Activated B cell treated with CpG ODN at 0.5 μM for 24 hours (primary cell): ENCODE measurements around the gene KCNK5. TPM values are rescaled to one million over a fixed set of nuclear protein-coding genes. Genes with fewer than 3 reads are reported as not detected.

Source experiments
- ATAC-seq: fragments of 200-7000 bp; cut with Tn5 transposase; one replicate; pipeline ENCODE4 v1.10.0; 2021; ENCODE audit warnings: low read depth, mild to moderate bottlenecking, moderate library complexity
- CTCF ChIA-PET: fragments of 350-600 bp; sonication (Branson Sonifier 250); formaldehyde crosslinking; loops from one replicate; lab custom pipeline; 2021; ENCODE audit warnings: antibody characterized with exemption; lab: Charles Lee
- POLR2A ChIA-PET: fragments of 350-600 bp; sonication (Branson Sonifier 250); formaldehyde crosslinking; loops from one replicate; lab custom pipeline; 2021; ENCODE audit warnings: antibody characterized with exemption; lab: Charles Lee
- DNase-seq: peaks from one replicate; pipeline ENCODE4 v3.0.0; 2022
- H3K27ac Mint-ChIP-seq: one replicate; pipeline ENCODE4 v1.8.0; 2020; ENCODE audit warnings: mixed read lengths
- H3K27me3 Mint-ChIP-seq: one replicate; pipeline ENCODE4 v1.8.0; 2021; ENCODE audit warnings: mixed read lengths
- H3K36me3 Mint-ChIP-seq: one replicate; pipeline ENCODE4 v1.8.0; 2021; ENCODE audit warnings: low read depth, mixed read lengths
- H3K4me1 Mint-ChIP-seq: one replicate; pipeline ENCODE4 v1.8.0; 2021; ENCODE audit warnings: mixed read lengths
- H3K4me3 Mint-ChIP-seq: one replicate; pipeline ENCODE4 v1.8.0; 2020; ENCODE audit warnings: mild to moderate bottlenecking, mixed read lengths
- H3K9me3 Mint-ChIP-seq: one replicate; pipeline ENCODE4 v1.8.0; 2020; ENCODE audit warnings: mixed read lengths
- CTCF ChIP-seq: fragments of 200-600 bp; IDR thresholded peaks from one replicate; pipeline ENCODE4 v1.8.0; 2022; ENCODE audit warnings: antibody characterized with exemption, mild to moderate bottlenecking
- intact Hi-C: fragments of 100-400 bp; cut with micrococcal nuclease; formaldehyde crosslinking; loops from one replicate; pipeline ENCODE4 v1.15.1; 2024
- total RNA-seq: library from RNA; stranded (reverse); gene quantifications from 2 replicates; pipeline ENCODE4 v1.2.3, GENCODE V29; 2022

KCNK5 gene
- total RNA-seq, 1 donor from 2014 or later: not detected

GRCh38 chr6:39266375-39266774, 37.1 kb upstream of the KCNK5 start:
- DNase-seq: no peak
- peaks cover 18% of the 10 kb centered on the region for H3K27me3 Mint-ChIP-seq
- H3K36me3 Mint-ChIP-seq: no peaks in the 10 kb centered on the region
- ChIA-PET POLR2A (no interaction called here), CTCF (no interaction called here)
- ATAC-seq: no peak
- H3K4me3 Mint-ChIP-seq: no peak overlapping the region
- intact Hi-C loops: no loop called here
- H3K9me3 Mint-ChIP-seq: no peaks in the 10 kb centered on the region
- H3K27ac Mint-ChIP-seq: no peak overlapping the region
- no peaks in the 10 kb centered on the region for H3K4me1 Mint-ChIP-seq
- no peak for TF ChIP-seq CTCF

GRCh38 chr6:39263303-39264037, 34.2 kb upstream of the KCNK5 start:
- CTCF ChIA-PET: no interaction called here
- H3K36me3 Mint-ChIP-seq: no peaks in the 10 kb centered on the region
- no peaks in the 10 kb centered on the region for H3K4me1 Mint-ChIP-seq
- TF ChIP-seq CTCF: no peak
- no peak overlapping the region for H3K4me3 Mint-ChIP-seq
- peaks cover 25% of the 10 kb centered on the region for H3K27me3 Mint-ChIP-seq
- no peak overlapping the region for H3K27ac Mint-ChIP-seq
- POLR2A ChIA-PET: no interaction called here
- DNase-seq (no peak), ATAC-seq (no peak)
- intact Hi-C loops: no loop called here
- H3K9me3 Mint-ChIP-seq: no peaks in the 10 kb centered on the region

GRCh38 chr6:39261751-39262150, 32.5 kb upstream of the KCNK5 start:
- no peak overlapping the region for H3K4me3 Mint-ChIP-seq
- peaks cover 26% of the 10 kb centered on the region for H3K27me3 Mint-ChIP-seq
- H3K27ac Mint-ChIP-seq: no peak overlapping the region
- CTCF ChIA-PET: no interaction called here
- POLR2A ChIA-PET: no interaction called here
- TF ChIP-seq CTCF: no peak
- no peaks in the 10 kb centered on the region for H3K4me1 Mint-ChIP-seq
- DNase-seq (no peak), ATAC-seq (no peak)
- no peaks in the 10 kb centered on the region for H3K9me3 Mint-ChIP-seq
- intact Hi-C loops: no loop called here
- no peaks in the 10 kb centered on the region for H3K36me3 Mint-ChIP-seq

GRCh38 chr6:39260953-39261352, 31.7 kb upstream of the KCNK5 start:
- no peak for ATAC-seq
- H3K36me3 Mint-ChIP-seq: no peaks in the 10 kb centered on the region
- ChIA-PET POLR2A (no interaction called here), CTCF (no interaction called here)
- no peaks in the 10 kb centered on the region for H3K9me3 Mint-ChIP-seq
- no peak for DNase-seq
- no peak for TF ChIP-seq CTCF
- no peaks in the 10 kb centered on the region for H3K4me1 Mint-ChIP-seq
- H3K27ac Mint-ChIP-seq: no peak overlapping the region
- H3K4me3 Mint-ChIP-seq: no peak overlapping the region
- peaks cover 26% of the 10 kb centered on the region for H3K27me3 Mint-ChIP-seq
- intact Hi-C loops: no loop called here

GRCh38 chr6:39260456-39260855, 31.2 kb upstream of the KCNK5 start:
- intact Hi-C loops: no loop called here
- ATAC-seq (no peak), DNase-seq (no peak)
- CTCF ChIA-PET: no interaction called here
- POLR2A ChIA-PET: no interaction called here
- Mint-ChIP-seq H3K36me3 (no peaks in the 10 kb centered on the region), H3K9me3 (no peaks in the 10 kb centered on the region), H3K27ac (no peak overlapping the region), H3K4me3 (no peak overlapping the region), H3K27me3 (peaks cover 26% of the 10 kb centered on the region), H3K4me1 (no peaks in the 10 kb centered on the region)
- TF ChIP-seq CTCF: no peak
